Measurements from ENCODE around the gene RFNG.

Gene RFNG

GRCh38 chr17:82089723-82090548 lies 38.3 kb upstream of the RFNG start:
- no peak for DNase-seq

GRCh38 chr17:82088838-82089722 lies 37.5 kb upstream of the RFNG start:
- no peak for DNase-seq

GRCh38 chr17:82087961-82088837 lies 36.6 kb upstream of the RFNG start:
- DNase-seq: no peak

GRCh38 chr17:82086941-82087906 lies 35.6 kb upstream of the RFNG start:
- no peak for DNase-seq

- no peak for DNase-seq
Observed at GRCh38 chr17:82085931-82086764, 34.5 kb upstream of the RFNG start.

GRCh38 chr17:82085031-82085861 lies 33.6 kb upstream of the RFNG start:
- DNase-seq: no peak

- no peak for DNase-seq
Observed at GRCh38 chr17:82084373-82085030, 32.9 kb upstream of the RFNG start.

- DNase-seq: no peak
Observed at GRCh38 chr17:82083533-82084359, 32.1 kb upstream of the RFNG start.

- no peak for DNase-seq
Observed at GRCh38 chr17:82083009-82083408, 31.4 kb upstream of the RFNG start.

GRCh38 chr17:82082456-82082855 lies 30.8 kb upstream of the RFNG start:
- no peak for DNase-seq

- DNase-seq: no peak
Observed at GRCh38 chr17:82081966-82082365, 30.4 kb upstream of the RFNG start.

GRCh38 chr17:82081546-82081945 lies 29.9 kb upstream of the RFNG start:
- no peak for DNase-seq

- DNase-seq: no peak
Observed at GRCh38 chr17:82080789-82081464, 29.3 kb upstream of the RFNG start.

- DNase-seq: no peak
Observed at GRCh38 chr17:82080048-82080788, 28.6 kb upstream of the RFNG start.

- no peak for DNase-seq
Observed at GRCh38 chr17:82079001-82079677, 27.5 kb upstream of the RFNG start.

GRCh38 chr17:82078433-82078832 lies 26.8 kb upstream of the RFNG start:
- DNase-seq: no peak

Measured in NCI-H446 treated with DMSO at 0.1 percent for 48 hours (cell line).